Ishikawa (cell line): ENCODE measurements around the gene VAMP1.

ENCODE experiments used
- CEBPB ChIP-seq: IDR thresholded peaks from 2 replicates; pipeline ENCODE4 v1.6.1; 2012
- CREB1 ChIP-seq: IDR thresholded peaks from 2 replicates; pipeline ENCODE4 v1.6.1; 2012; ENCODE audit warnings: low read depth
- EGR1 ChIP-seq: IDR thresholded peaks from 2 replicates; pipeline ENCODE4 v1.6.1; 2012
- EP300 ChIP-seq: IDR thresholded peaks from 2 replicates; pipeline ENCODE4 v1.6.1; 2012; ENCODE audit warnings: borderline replicate concordance
- FOXM1 ChIP-seq: IDR thresholded peaks from 2 replicates; pipeline ENCODE4 v1.6.1; 2012; ENCODE audit warnings: low read depth, borderline replicate concordance
- MAX ChIP-seq: IDR thresholded peaks from 2 replicates; pipeline ENCODE4 v1.6.1; 2012
- NFIC ChIP-seq: IDR thresholded peaks from 2 replicates; pipeline ENCODE4 v1.6.1; 2012
- RAD21 ChIP-seq: IDR thresholded peaks from 2 replicates; pipeline ENCODE4 v1.6.1; 2012; ENCODE audit warnings: low read depth
- REST ChIP-seq: IDR thresholded peaks from 2 replicates; pipeline ENCODE4 v1.6.1; 2012; ENCODE audit warnings: low read depth, mild to moderate bottlenecking
- TAF1 ChIP-seq: IDR thresholded peaks from 2 replicates; pipeline ENCODE4 v1.6.1; 2012; ENCODE audit warnings: low read depth, mild to moderate bottlenecking
- TCF12 ChIP-seq: IDR thresholded peaks from 2 replicates; pipeline ENCODE4 v1.6.1; 2012; ENCODE audit warnings: low read depth
- TEAD4 ChIP-seq: IDR thresholded peaks from 2 replicates; pipeline ENCODE4 v1.6.1; 2012
- USF1 ChIP-seq: IDR thresholded peaks from 2 replicates; pipeline ENCODE4 v1.6.1; 2012
- YY1 ChIP-seq: IDR thresholded peaks from 2 replicates; pipeline ENCODE4 v1.6.1; 2012; ENCODE audit warnings: low read depth
- ZBTB7A ChIP-seq: IDR thresholded peaks from 2 replicates; pipeline ENCODE4 v1.6.1; 2012; ENCODE audit warnings: low read depth

VAMP1 gene

GRCh38 chr12:6450091-6450868 lies 20.2 kb downstream of the VAMP1 start:
- TF ChIP-seq TAF1 (no peak), USF1 (no peak), YY1 (no peak), NFIC (no peak), TCF12 (no peak), FOXM1 (no peak), RAD21 (no peak), CREB1 (no peak), CEBPB (no peak), ZBTB7A (no peak), EP300 (no peak), EGR1 (no peak), REST (no peak), TEAD4 (no peak), MAX (no peak)

GRCh38 chr12:6444704-6445688 lies 25.5 kb downstream of the VAMP1 start, which contains the start of gene CD27:
Gene CD27, plus strand, starts transcription at chr12:6444955. Its CDS starts 141 bp downstream, at chr12:6445096.
- TF ChIP-seq EP300, result no peak
- no peak for TF ChIP-seq TCF12
- TF ChIP-seq MAX, result no peak
- no peak for TF ChIP-seq CREB1
- no peak for TF ChIP-seq NFIC

GRCh38 chr12:6444031-6444430 lies 26.4 kb downstream of the VAMP1 start:
- TF ChIP-seq ZBTB7A, result no peak
- no peak for TF ChIP-seq USF1
- TF ChIP-seq FOXM1, result no peak
- TF ChIP-seq TEAD4, result no peak
- TF ChIP-seq TCF12, result no peak
- no peak for TF ChIP-seq RAD21
- no peak for TF ChIP-seq YY1
- TF ChIP-seq EGR1, result no peak

- TF ChIP-seq FOXM1 (no peak), EGR1 (no peak), TAF1 (no peak), YY1 (no peak), MAX (no peak), CREB1 (no peak), CEBPB (no peak), EP300 (no peak), TCF12 (no peak), ZBTB7A (no peak), REST (no peak), TEAD4 (no peak), RAD21 (no peak), USF1 (no peak), NFIC (no peak)
Measured at GRCh38 chr12:6443361-6443983, 27.0 kb downstream of the VAMP1 start.
